GM19455 (cell line): ENCODE measurements around the gene DRD2.

ENCODE experiments used
- ATAC-seq: cut with Tn5 transposase; IDR thresholded peaks from one replicate; pipeline ENCODE4 v1.9.1; 2021; ENCODE audit not compliant: unreplicated experiment

The DRD2 gene

DNA sequence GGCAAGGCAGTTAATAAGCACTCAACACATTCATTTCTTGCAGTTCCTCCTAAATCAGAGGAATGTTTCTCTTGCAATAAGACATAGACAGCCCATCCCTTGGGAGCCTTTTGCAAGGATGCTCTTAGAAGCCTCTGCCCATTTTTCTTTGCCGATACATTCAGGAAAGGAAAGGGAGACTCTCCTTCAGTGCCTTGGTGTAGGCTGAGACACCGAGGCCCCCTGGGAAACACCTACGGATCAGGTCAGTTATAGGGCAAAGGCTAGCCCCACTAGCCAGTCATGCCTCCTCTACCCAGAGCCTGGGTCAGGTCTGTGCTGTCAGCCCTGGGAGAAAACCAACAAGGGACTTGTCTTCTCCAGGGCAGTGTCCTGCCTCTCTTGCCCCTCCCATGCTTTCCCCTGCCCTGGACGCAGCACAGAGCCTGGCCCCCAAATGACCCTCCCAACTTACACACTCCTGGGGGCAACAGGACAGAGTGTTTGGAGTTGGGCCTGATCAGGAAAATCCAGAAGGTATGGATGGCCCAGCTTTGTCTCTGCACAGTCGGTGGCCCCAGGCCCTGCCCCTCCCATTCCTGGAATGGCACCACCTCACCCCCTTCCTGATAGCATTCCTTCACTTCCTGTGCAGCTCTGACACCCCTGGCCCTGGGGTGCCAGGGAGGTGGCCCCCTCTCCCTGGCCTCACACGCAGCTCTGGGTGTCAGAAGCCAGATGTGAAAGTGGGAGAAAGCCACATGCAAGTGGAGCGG, 69.3 kb downstream of the DRD2 start:
- no peak for ATAC-seq

DNA sequence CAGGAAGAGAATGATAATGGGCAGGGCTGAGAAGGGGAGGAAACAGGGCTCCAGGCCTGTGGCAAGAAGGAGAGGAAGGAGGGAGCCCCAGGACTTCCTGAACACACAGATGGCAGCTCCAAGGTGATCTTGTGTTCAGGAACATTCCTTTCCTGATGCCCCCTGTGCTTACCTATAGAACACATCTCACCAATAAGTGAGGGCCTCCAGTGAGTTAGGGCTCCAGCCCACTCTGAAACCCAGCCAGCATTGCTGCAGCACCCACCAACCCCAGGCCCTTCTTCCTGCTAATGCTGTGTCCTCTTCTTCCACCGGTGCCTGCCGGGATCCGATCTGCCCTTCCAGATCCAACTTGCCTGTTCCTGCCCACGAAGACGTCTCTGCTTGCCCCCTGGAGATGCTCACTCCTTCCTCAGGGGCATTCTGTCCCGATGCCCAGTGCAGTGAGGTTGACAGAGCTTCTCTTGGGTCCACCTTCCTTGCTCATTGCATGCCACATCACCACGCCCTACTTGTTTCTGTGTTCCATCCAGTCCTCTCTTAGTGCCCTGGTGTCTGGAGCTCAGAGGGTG, 70.3 kb downstream of the DRD2 start:
- no peak for ATAC-seq

DNA sequence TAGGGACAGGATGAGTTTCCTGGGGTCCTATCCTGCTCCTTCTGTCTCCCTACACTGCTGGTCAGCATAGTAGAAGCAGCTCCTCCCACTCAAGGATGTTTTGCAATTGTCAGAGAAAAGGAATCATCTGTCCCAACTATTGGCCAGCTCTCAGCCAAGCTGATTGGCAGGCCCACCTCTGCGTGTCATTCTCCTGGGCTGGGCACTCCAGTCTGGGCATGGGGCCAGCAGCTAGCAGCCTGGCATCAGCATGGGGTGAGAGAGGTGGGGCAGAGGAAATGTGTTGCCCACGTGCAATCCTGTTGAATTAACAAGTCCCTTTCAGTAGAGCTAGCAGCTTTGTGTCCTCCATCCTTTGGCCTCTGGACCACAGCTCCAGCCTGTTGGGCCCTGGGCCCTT, 73.5 kb downstream of the DRD2 start:
- ATAC-seq: no peak

DNA sequence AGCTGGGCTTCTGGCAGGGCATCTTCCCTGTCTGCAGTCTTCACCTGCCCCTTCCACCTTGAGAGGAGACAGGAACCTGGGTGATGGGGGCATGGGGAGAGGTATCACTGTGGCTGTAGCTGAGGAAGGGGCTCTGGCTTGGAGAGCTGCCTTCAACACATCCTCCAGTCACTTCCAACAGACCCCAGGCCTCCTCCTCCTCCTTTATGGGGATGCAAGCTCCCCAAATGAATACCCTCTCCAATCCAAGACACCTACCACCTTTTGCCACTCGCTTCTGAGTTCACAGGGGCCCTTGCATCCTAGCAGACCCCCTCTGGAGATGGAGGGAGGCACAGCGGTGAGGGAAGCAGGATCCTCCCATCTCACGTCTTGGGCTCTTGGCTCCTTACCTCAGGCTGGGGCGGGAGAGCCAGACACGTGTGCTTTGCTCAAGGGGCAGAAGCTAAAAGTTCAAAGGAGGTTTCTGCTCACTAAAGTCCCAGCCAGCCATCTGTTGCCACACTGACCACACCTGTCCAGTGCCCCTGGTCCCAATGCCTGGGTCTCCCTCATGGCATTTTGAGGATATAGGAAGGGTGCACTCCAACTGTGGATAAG, 74.5 kb downstream of the DRD2 start:
- no peak for ATAC-seq

DNA sequence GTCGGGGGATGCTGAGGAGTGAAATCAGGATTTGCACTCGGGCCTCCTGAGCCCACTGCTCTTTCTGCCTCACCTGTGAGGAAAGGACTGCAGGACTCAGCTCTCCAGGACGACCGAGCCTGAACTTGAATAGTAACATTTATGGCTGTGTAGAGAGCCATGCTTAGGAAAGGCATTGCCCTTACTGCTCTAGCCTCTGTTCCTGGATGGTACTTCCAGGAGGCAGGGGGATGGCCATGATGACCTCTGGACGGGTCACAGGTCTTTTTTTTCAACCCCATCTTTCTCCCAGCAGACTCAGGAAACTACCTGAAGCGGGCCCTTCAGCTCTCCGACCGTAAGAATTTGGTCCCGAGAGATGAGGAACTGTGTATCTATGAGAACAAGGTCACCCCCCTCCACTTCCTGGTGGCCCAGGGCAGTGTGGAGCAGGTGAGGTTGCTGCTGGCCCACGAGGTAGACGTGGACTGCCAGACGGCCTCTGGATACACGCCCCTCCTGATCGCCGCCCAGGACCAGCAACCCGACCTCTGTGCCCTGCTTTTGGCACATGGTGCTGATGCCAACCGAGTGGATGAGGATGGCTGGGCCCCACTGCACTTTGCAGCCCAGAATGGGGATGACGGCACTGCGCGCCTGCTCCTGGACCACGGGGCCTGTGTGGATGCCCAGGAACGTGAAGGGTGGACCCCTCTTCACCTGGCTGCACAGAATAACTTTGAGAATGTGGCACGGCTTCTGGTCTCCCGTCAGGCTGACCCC, 76.3 kb downstream of the DRD2 start:
- ATAC-seq: no peak

DNA sequence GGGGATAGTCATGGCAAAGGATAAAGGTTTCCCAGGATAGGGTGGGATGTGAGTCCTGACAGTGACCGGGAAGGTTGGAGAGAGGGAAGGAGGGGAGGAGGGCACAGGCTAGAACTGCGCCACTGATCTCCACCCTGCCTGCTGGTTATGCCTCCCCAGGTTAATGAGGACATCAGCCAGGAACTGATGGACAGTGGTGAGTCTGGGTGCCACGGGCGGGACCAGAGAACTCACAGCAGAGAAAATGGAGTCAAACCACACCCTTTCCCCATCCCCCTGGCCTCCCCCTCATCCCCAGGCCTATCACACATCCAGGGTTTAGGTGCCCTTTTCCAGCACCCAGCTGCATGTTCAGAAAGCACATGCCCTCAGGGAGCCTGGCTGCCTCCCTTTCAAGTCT, 77.4 kb downstream of the DRD2 start:
- ATAC-seq: no peak

DNA sequence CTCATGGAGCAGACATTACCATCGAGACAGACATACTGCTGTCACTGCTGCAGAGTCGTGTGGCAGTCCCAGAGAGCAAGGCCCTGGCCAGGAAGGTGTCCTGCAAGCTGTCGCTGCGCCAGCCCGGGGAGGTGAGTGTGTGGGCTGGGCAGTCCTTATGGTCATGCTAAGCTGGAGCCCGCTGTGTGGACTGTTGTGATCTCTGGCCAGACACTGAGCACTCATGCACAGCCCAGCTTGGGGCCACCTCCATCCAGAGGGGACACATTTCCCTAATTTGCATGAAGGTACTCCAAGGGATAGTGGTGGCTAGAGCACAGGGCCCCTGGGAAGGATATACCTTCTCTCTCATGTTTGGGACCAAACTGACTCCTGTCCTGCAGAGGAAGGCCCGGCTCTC, 78.0 kb downstream of the DRD2 start:
- no peak for ATAC-seq

DNA sequence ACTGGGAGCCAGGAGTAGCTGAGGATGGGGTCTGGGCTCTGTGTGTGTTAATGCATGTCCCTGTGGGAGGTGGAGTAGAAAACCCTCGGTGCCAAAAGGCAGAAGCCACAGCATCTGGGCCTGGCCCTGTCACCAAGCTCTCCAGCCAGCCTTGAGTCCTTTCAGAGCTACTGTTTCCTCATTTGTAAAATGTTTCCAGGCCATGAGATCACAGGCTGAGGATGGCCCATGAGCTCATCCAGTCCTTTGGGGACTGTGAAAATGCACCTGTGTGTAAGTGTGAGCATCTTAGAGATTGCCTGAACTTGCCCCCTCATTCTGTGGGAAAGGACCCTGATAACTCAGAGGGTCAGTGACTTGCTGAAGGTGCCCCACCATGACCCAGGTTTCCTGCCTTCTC, 78.5 kb downstream of the DRD2 start:
- no peak for ATAC-seq

DNA sequence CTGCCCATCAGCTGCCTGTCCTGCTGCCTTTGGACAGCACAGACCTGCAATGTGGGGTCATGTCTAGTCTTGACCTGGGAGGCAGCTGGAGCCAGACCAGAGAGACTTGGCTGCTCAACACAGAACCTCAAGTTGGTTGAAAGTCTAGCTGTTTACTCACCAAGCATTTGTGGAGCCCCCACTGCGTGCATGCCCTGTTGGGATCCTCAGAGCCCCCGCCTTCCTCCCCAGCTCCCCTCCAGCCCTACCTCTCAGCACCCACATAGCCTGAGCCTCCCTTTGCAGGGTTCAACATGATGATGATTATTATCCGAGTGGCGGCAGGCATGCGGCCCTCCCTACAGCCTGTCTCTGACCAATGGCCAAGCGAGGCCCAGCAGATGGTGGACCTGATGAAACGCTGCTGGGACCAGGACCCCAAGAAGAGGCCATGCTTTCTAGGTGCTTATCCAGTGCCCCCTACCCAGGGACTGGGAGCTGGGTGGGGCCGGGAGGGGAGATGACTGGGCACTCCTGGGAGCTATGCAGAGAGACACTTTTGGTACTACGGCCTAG, 79.3 kb downstream of the DRD2 start:
- ATAC-seq: no peak

DNA sequence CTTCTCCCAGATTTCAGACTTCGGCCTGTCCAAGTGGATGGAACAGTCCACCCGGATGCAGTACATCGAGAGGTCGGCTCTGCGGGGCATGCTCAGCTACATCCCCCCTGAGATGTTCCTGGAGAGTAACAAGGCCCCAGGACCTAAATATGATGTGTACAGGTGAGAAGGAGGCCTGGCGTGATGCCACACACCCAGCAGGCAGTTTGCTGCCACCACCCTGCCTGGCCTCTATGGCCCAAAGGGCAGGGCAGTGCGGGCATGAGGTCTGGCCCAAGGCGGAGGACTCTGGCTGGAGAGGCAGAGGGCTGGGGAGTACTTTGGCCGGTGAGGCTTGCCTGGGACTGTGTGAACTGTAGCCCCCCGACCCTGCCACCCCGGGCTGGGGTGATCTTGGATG, 80.3 kb downstream of the DRD2 start:
- no peak for ATAC-seq

DNA sequence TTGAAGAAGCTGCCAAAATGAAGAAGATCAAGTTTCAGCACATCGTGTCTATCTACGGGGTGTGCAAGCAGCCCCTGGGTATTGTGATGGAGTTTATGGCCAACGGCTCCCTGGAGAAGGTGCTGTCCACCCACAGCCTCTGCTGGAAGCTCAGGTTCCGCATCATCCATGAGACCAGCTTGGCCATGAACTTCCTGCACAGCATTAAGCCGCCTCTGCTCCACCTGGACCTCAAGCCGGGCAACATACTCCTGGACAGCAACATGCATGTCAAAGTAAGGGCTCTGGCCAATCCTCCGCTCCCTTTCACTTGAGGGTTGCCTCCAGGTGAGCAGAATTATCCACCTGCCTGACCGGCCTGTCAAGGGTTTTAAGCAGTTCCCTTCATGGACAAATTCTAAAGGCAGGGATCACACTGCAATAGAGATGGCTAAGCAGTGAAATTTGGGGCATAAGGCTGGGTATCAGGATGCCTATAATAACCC, 81.7 kb downstream of the DRD2 start:
- no peak for ATAC-seq

DNA sequence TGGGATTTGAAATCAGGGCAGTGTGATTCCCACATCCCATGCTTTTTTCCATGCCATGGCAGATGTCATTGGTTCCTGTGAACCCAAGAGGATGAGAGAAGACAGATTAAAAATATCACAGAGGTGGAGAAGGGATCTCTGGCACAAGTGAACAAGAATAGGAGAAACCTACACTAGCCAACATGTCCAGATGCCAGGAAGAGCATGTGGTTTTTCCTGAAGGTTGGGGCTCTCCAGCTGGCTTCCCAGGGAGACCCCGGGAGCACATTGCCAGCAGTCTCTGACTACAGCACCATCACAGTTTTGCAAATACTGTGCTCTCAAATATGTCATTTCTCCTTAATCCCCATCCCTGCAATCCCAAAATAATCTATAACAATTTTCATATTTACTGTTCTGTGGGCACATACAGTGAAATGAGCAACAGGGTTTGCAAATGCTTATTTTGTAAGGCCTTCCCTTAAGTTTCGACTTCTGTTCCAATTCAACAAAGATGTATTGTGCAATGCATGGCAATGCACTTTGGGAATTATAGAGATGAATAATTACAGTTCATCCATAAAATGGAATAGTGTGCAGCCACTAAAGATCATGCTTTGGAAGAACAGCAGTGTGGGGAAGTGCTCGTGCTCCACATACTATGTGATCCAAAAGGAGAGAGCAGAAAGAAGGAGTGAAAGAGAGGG, 82.8 kb downstream of the DRD2 start:
- no peak for ATAC-seq

DNA sequence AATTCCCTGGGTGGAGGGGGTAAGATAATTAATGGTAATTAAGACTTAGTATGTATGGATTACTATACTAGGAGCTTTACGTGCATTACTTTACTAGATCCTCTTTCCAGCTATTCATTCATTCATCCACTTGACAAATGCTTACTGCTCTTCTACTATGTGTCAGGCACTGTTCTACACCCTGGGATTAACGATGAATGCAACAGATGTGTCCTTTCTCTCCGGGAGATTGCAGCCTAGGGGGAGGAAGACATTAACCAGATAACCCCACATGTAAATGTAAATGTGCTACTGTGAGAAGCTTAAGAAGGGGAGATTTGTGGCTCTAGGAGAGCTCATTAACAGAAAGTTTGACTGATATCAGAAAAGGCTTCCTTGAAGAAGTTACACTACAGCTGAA, 85.9 kb downstream of the DRD2 start:
- no peak for ATAC-seq

DNA sequence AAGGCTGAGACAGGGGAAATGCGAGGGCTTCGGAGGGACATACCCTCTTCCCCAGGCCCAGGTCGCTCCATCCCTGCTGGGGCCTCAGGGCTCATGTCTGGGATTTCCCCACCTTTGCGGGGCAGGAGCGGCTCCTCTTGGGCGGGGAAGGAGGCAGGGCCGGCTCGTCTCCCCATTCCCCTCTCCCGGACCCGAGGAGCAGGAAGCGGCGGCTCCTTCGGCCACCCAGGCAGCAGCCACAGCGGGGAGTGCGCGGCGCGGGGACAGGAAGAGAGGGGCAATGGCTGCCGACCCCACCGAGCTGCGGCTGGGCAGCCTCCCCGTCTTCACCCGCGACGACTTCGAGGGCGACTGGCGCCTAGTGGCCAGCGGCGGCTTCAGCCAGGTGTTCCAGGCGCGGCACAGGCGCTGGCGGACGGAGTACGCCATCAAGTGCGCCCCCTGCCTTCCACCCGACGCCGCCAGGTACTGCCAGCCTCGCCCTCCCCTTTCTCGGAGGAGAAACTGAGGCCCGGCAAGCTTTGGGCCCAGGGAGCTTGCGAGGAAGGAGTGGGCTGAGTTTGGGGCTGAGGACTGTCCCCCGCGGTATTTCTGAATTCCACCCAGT, 87.5 kb downstream of the DRD2 start, which contains the start of gene ANKK1:
TSS of gene ANKK1 (plus strand) at position 175 of the 607 bp plus-strand sequence. CDS start at position 281, 106 bp downstream.
- no peak for ATAC-seq

DNA sequence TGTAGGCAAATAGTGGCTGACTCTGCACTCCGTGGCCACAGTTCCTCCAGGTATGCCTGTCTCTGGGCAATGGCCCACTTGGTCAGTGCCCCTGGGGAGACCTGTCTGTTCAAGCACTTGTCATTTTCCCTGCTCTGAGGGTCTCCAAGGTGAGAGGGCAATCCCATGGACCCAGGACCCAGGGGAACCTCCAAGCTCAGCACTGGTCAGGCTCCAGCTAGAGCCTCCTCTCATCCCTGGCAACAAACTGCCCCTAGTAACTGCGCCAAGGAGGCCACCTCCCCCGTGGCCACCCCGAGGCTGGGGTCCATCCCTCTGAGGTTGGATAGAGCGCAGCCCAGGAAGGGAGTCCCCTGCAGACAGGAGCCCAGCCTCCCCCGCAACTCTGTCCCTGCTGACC, 88.3 kb downstream of the DRD2 start:
- no peak for ATAC-seq

DNA sequence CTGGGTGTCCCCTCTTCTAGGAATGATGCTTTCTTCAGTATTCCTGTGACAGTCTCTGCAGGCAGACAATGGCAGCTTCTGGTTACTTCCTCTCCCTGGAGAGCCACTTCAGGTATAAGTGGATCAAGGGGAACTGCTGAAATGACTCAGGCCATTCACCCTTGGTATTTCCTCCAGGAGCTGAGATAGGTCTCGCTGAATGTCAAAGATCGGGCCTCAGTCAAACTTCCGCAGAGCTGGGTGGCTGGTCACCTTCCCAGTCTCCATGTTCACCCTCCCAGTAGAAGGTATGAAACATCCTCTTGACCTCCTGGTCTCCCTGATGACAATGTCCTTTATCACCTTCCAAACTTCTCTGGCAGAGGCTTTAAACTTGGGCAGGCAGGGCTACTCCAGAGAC, 89.4 kb downstream of the DRD2 start:
- no peak for ATAC-seq

DNA sequence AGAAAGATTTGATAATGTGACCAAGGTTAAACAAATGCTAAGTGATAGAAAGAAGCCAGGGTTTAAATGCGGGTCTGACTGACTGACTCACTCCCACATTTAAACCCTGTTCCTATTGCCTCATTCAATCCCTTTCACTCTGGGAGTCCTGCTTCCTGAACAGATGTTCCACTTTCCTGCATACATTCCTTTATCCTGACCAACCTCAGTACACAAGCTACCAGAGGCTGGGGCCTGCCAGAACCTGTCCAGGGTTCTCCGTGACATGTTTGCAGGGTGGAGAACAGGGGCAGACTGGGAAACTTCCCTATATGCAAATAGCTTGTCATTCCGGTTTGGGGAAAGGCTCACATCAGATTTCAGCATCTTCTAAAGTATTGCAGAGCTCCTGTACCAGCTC, 90.6 kb downstream of the DRD2 start:
- no peak for ATAC-seq

DNA sequence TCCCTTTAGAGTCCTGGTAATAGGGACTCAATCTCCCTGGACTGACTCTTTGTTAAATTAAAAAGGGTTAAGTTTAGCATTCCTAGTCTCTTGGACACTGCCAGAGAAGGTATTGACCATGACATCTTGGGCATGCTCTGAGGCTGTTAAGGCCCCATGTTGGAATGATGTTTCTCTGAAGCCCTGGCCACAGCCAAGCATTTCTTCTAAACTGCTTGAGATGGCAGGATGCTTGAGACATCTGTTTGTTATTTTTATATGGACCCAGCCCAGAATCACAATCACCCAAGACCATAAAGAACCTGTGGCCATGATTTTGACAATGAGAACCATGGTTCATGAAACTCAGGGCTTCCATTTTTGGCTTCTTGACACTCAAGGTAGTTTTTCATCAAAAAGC, 93.1 kb downstream of the DRD2 start:
- ATAC-seq: no peak

DNA sequence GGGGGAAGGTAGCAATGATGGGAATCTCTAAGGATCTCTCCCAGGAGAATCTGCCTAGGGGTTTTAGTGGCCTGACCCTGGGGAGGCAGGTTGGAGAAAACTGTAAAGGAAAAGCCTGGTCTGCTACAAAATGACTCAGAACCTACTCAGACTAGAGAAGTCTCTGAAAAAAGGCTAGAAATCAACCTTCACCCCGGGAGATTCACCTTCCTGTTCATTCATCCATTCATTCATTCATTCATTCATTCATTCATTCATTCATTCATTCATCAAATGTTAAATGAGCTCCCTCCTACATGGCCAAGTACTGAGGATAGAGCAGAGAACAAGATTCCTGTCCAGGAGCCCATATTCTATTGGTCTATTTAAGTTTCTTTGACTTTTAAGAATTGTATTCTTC, 96.5 kb downstream of the DRD2 start:
- ATAC-seq: no peak

DNA sequence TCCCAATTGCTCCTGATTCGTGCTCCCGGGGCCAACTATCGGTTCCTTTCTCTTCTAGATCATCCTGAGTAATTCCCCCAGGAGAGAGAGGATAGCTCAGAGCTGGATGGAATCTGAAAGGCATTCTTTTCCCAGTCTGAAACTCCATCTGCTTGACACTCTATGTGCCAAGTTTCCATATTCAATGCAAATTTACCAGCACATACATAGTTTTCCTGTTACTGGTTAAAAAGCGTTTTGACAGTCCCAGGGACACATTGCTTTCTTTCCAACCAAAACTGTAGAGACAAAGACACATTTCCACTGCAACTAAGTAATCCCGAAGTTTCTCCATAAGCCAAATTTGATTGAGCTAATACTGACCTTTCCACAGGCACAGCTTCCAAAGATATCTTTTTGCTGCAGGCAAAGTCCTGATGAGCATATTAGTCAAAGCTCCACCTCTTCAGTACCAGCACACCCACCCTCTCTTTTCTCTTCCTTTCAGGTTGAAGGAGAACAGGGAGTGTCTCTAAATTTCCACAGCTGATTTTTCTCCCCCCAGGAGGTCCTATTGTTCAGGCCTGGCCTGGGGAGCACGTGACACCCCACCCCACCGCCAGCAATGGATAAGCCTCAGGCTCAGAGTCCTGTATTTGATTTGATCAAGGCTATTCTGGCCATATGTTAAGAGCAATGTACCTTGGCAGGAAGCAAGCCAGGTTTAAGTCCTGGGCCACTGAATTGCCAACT, 97.4 kb downstream of the DRD2 start:
- ATAC-seq: no peak
